Osteocyte (in vitro differentiated cells): Measurements from ENCODE around the gene PDZRN3. TPM values are rescaled to one million over a fixed set of nuclear protein-coding genes. Genes with fewer than 3 reads are reported as not detected.
A peak's percentile ranks its signal among the peaks of the same experiment; 100 is the strongest.

Experiments
- DNase-seq: peaks from one replicate; pipeline ENCODE4 v3.0.0; 2021; ENCODE audit warnings: mixed read lengths; ENCODE audit not compliant: unreplicated experiment; ENCODE audit errors: extremely low spot score
- H3K27ac Mint-ChIP-seq: one replicate; pipeline ENCODE4 v1.8.0; 2021; ENCODE audit warnings: mild to moderate bottlenecking, mixed read lengths; ENCODE audit not compliant: unreplicated experiment
- H3K27me3 Mint-ChIP-seq: one replicate; pipeline ENCODE4 v1.8.0; 2021; ENCODE audit warnings: mixed read lengths; ENCODE audit not compliant: unreplicated experiment
- H3K36me3 Mint-ChIP-seq: one replicate; pipeline ENCODE4 v1.8.0; 2021; ENCODE audit warnings: mixed read lengths; ENCODE audit not compliant: unreplicated experiment
- H3K4me1 Mint-ChIP-seq: one replicate; pipeline ENCODE4 v1.8.0; 2021; ENCODE audit warnings: mixed read lengths; ENCODE audit not compliant: unreplicated experiment
- H3K4me3 Mint-ChIP-seq: one replicate; pipeline ENCODE4 v1.8.0; 2021; ENCODE audit warnings: mild to moderate bottlenecking, moderate library complexity, mixed read lengths; ENCODE audit not compliant: unreplicated experiment
- H3K9me3 Mint-ChIP-seq: one replicate; pipeline ENCODE4 v1.8.0; 2021; ENCODE audit warnings: mixed read lengths; ENCODE audit not compliant: unreplicated experiment
- total RNA-seq: library from RNA; stranded (reverse); gene quantifications from 2 replicates; pipeline ENCODE4 v1.2.1, GENCODE V29; 2021
- TF ChIP-seq, protein P1 (sequence below): fragments of 200-600 bp; sonication (generic); IDR thresholded peaks from 2 replicates; pipeline ENCODE4 v1.5.0; 2021; ENCODE audit warnings: antibody characterized with exemption, mild to moderate bottlenecking, moderate library complexity

PDZRN3 gene
- total RNA-seq, 1 donor from 2014 or later = 34.1 TPM

DNA sequence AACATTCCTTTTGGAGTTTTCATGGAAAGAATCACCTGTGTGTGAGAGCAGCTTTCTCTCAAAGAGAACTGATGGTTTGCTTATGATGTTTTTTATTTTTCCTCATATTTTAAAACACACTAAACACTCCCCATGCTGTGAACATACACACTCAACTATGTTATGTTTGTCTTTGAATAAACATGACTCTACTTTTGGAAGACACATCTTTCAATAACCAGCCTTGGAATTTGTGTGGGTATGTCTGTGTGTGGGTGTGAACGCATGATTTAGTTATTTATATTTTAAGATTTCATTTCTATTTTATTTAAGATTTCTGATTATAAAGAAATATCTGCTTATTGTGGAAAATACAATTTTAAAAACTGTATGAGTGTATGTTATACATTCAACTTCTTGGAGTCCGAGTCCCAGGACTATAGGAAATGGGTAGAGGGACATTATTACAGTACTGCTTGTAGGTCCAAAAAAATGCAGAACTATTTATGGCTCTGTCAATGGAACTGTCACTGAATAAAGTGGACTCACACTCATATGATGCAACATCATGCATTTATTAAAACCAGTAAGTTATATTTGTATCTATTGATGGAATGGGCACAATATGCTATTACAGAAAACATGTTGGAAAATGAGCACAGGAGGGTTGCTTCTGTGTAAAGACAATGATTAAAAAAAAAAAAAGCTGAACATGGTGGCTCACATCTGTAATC lies 43.5 kb downstream of the PDZRN3 start:
- H3K9me3 Mint-ChIP-seq = no peaks in the 10 kb centered on the region
- peaks cover 6% of the 10 kb centered on the region for H3K36me3 Mint-ChIP-seq
- DNase-seq = no peak
- H3K4me1 Mint-ChIP-seq = peaks cover 46% of the 10 kb centered on the region
- no peak overlapping the region for H3K4me3 Mint-ChIP-seq
- TF ChIP-seq, protein P1, sequence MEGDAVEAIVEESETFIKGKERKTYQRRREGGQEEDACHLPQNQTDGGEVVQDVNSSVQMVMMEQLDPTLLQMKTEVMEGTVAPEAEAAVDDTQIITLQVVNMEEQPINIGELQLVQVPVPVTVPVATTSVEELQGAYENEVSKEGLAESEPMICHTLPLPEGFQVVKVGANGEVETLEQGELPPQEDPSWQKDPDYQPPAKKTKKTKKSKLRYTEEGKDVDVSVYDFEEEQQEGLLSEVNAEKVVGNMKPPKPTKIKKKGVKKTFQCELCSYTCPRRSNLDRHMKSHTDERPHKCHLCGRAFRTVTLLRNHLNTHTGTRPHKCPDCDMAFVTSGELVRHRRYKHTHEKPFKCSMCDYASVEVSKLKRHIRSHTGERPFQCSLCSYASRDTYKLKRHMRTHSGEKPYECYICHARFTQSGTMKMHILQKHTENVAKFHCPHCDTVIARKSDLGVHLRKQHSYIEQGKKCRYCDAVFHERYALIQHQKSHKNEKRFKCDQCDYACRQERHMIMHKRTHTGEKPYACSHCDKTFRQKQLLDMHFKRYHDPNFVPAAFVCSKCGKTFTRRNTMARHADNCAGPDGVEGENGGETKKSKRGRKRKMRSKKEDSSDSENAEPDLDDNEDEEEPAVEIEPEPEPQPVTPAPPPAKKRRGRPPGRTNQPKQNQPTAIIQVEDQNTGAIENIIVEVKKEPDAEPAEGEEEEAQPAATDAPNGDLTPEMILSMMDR = no peak
- H3K27ac Mint-ChIP-seq = no peak overlapping the region
- no peaks in the 10 kb centered on the region for H3K27me3 Mint-ChIP-seq

DNA sequence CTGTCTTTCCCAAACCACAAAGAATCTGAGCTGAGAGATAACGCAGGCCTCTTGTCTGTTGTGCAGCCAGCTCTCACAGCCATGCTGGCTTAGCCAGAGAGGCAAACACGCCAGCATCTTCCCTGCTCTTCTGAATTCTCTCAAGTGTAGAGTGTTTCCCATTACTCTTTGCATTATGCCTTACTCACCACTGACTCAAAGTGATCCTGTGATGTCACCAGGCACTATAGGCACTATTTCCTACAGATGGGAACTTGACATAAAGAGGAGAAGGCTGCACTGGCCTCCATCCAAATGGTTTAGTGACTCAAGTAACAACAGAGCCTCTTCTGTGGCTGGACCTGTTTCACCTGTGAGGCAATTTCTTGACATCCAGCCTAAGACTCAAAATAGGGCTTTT lies 44.4 kb downstream of the PDZRN3 start:
- no peak overlapping the region for H3K4me3 Mint-ChIP-seq
- no peaks in the 10 kb centered on the region for H3K9me3 Mint-ChIP-seq
- no peaks in the 10 kb centered on the region for H3K27me3 Mint-ChIP-seq
- TF ChIP-seq, protein P1 = no peak
- peaks cover 46% of the 10 kb centered on the region for H3K4me1 Mint-ChIP-seq
- peak overlapping the region; percentile 20 for H3K27ac Mint-ChIP-seq
- DNase-seq = no peak
- peaks cover 6% of the 10 kb centered on the region for H3K36me3 Mint-ChIP-seq

DNA sequence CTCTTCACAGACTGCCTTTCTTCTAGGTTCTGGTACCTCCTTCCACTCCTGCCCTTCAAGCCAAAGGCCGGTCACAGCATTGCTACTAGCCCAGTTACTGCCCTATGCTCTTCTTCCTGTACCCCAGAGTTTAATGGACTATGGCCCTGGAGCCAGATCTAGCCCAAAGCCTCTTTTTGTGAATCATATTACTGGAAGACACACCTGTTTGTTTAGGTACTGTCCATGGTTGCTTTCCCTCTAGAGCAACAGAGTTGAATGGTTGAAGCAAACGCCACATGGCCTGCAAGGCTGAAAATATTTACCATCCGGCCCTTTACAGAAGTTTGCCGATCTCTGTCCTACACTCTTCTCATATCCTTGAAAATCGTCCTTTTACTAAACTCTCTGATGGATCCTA lies 47.0 kb downstream of the PDZRN3 start:
- H3K36me3 Mint-ChIP-seq = peaks cover 8% of the 10 kb centered on the region
- no peak for DNase-seq
- no peak overlapping the region for H3K4me3 Mint-ChIP-seq
- no peak overlapping the region for H3K27ac Mint-ChIP-seq
- H3K9me3 Mint-ChIP-seq = no peaks in the 10 kb centered on the region
- TF ChIP-seq, protein P1 = no peak
- peaks cover 36% of the 10 kb centered on the region for H3K4me1 Mint-ChIP-seq
- H3K27me3 Mint-ChIP-seq = no peaks in the 10 kb centered on the region

DNA sequence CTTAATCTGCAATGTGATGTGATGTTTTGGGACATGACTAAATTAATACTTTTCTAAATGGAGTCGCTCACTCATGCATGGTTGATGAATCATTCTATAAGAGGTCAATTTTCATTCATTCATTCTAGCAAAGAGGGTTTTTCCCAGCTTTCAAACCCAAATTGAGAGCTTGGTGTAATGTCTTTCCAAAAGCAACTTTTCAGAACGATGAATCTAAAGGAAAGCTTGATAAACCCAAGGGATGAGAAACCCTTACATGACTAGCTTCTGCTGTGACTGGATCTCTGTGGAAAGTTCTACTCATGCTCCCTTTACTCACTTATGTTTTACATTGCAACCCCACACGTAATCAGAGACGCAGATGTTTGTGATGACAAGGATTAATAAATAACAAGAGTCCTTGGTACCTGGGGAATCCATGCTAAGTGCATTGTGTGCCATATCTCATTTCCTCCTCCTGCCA lies 47.7 kb downstream of the PDZRN3 start:
- H3K4me3 Mint-ChIP-seq = no peak overlapping the region
- H3K4me1 Mint-ChIP-seq = peaks cover 37% of the 10 kb centered on the region
- no peaks in the 10 kb centered on the region for H3K27me3 Mint-ChIP-seq
- no peak overlapping the region for H3K27ac Mint-ChIP-seq
- peaks cover 12% of the 10 kb centered on the region for H3K36me3 Mint-ChIP-seq
- TF ChIP-seq, protein P1 = no peak
- DNase-seq = no peak
- no peaks in the 10 kb centered on the region for H3K9me3 Mint-ChIP-seq

DNA sequence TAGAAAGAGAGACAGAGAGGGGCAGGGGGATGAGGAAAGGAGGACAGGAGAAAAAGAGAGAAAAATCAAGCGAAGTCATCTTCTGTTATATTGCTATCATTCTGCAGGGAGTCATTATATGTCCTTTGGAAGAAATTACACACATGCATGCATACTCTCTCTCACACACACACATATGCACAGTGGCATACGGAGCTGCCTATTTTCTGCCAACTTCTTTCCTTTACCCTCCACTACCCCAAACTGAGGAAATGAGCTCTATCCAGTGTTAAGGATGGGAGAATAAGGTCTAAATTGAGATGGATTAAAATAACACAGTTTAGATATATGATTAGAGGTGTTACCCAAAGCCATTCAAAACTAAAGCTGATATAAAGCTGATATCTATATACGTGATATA lies 48.8 kb downstream of the PDZRN3 start:
- DNase-seq = no peak
- H3K9me3 Mint-ChIP-seq = no peaks in the 10 kb centered on the region
- H3K27ac Mint-ChIP-seq = no peak overlapping the region
- no peak overlapping the region for H3K4me3 Mint-ChIP-seq
- H3K27me3 Mint-ChIP-seq = no peaks in the 10 kb centered on the region
- peaks cover 13% of the 10 kb centered on the region for H3K36me3 Mint-ChIP-seq
- H3K4me1 Mint-ChIP-seq = peaks cover 34% of the 10 kb centered on the region
- TF ChIP-seq, protein P1 = no peak
